ENCODE measurements around the gene FBXO40.

The FBXO40 gene

GRCh38 chr3:121619691-121620090 is 26.5 kb downstream of the FBXO40 start:
- DNase-seq (ENCODE audit: low read depth): no peak

- DNase-seq (ENCODE audit: low read depth): no peak
These were observed 28.3 kb downstream of the FBXO40 start for GRCh38 chr3:121621491-121621890.

GRCh38 chr3:121624147-121624899 is 31.1 kb downstream of the FBXO40 start:
- no peak for DNase-seq (ENCODE audit: low read depth)

- DNase-seq (ENCODE audit: low read depth): no peak
These were observed 33.3 kb downstream of the FBXO40 start for GRCh38 chr3:121626495-121626894.

- no peak for DNase-seq (ENCODE audit: low read depth)
These were observed 34.0 kb downstream of the FBXO40 start for GRCh38 chr3:121627211-121627610.

GRCh38 chr3:121627622-121628021 is 34.4 kb downstream of the FBXO40 start:
- no peak for DNase-seq (ENCODE audit: low read depth)

- no peak for DNase-seq (ENCODE audit: low read depth)
These were observed 36.4 kb downstream of the FBXO40 start for GRCh38 chr3:121629601-121630000.

GRCh38 chr3:121630355-121630754 is 37.2 kb downstream of the FBXO40 start:
- no peak for DNase-seq (ENCODE audit: low read depth)

GRCh38 chr3:121637922-121638321 is 44.7 kb downstream of the FBXO40 start:
- DNase-seq (ENCODE audit: low read depth): no peak

GRCh38 chr3:121641127-121641526 is 47.9 kb downstream of the FBXO40 start:
- no peak for DNase-seq (ENCODE audit: low read depth)

- DNase-seq (ENCODE audit: low read depth): no peak
These were observed 49.6 kb downstream of the FBXO40 start for GRCh38 chr3:121642601-121643314.

- no peak for DNase-seq (ENCODE audit: low read depth)
These were observed 51.9 kb downstream of the FBXO40 start for GRCh38 chr3:121645054-121645453.

- no peak for DNase-seq (ENCODE audit: low read depth)
These were observed 55.2 kb downstream of the FBXO40 start for GRCh38 chr3:121648219-121648958.

GRCh38 chr3:121649645-121650044 is 56.5 kb downstream of the FBXO40 start:
- DNase-seq (ENCODE audit: low read depth): no peak

GRCh38 chr3:121651684-121652083 is 58.5 kb downstream of the FBXO40 start:
- DNase-seq (ENCODE audit: low read depth): no peak

- DNase-seq (ENCODE audit: low read depth): no peak
These were observed 61.6 kb downstream of the FBXO40 start for GRCh38 chr3:121654493-121655385.

GRCh38 chr3:121658716-121659435 is 65.7 kb downstream of the FBXO40 start:
- no peak for DNase-seq (ENCODE audit: low read depth)

- no peak for DNase-seq (ENCODE audit: low read depth)
These were observed 66.4 kb downstream of the FBXO40 start for GRCh38 chr3:121659586-121659985.

- peak; percentile 33 for DNase-seq (ENCODE audit: low read depth)
These were observed 67.4 kb downstream of the FBXO40 start, which contains the start of gene HCLS1 for GRCh38 chr3:121660356-121661171. HCLS1 (minus strand) TSS chr3:121660903; CDS start chr3:121658347, 2,556 bp downstream.

- DNase-seq (ENCODE audit: low read depth): no peak
These were observed 68.2 kb downstream of the FBXO40 start for GRCh38 chr3:121661376-121661775.

All from stimulated activated CD8-positive, alpha-beta memory T cell treated with anti-CD3 and anti-CD28 coated beads, Interleukin-15, amount 100 ng/mL, for 24 hours (primary cell).